HL-60 (cell line): ENCODE data around the gene SNX1.

Experiments used
- DNase-seq, 2 experiments: peaks; one replicate each; pipeline ENCODE4 v3.0.0-alpha.2; 2010 to 2020; ENCODE audit warnings: low read depth in 1 of 2, low spot score in 1 of 2
- H3K27ac ChIP-seq: fragments of 250-450 bp; sonication (Bioruptor Pico); replicated peaks from 2 replicates; pipeline ENCODE4 v1.5.1; 2020; ENCODE audit warnings: mild to moderate bottlenecking, moderate library complexity
- H3K27me3 ChIP-seq: fragments of 250-450 bp; sonication (Bioruptor Pico); 2 replicates; pipeline ENCODE4 v1.5.1; 2021; ENCODE audit warnings: mild to moderate bottlenecking, moderate library complexity; ENCODE audit not compliant: insufficient read depth, poor library complexity, severe bottlenecking
- H3K4me3 ChIP-seq: replicated peaks from 2 replicates; pipeline ENCODE4 v1.5.1; 2011; ENCODE audit warnings: mild to moderate bottlenecking, control low read depth, low read length; ENCODE audit not compliant: insufficient read depth
- CTCF ChIP-seq: IDR thresholded peaks from one replicate; pipeline ENCODE4 v1.5.1; 2011; ENCODE audit warnings: low read length, control low read depth, inconsistent platforms; ENCODE audit not compliant: insufficient read depth
- GABPA ChIP-seq: IDR thresholded peaks from 2 replicates; pipeline ENCODE4 v1.6.1; 2012; ENCODE audit warnings: low read depth
- POLR2AphosphoS5 ChIP-seq: IDR thresholded peaks from 2 replicates; pipeline ENCODE4 v1.6.1; 2012; ENCODE audit warnings: low read depth
- REST ChIP-seq: IDR thresholded peaks from 2 replicates; pipeline ENCODE4 v1.6.1; 2012; ENCODE audit warnings: low read depth; ENCODE audit not compliant: insufficient replicate concordance
- SPI1 ChIP-seq: IDR thresholded peaks from 2 replicates; pipeline ENCODE4 v1.6.1; 2012; ENCODE audit warnings: low read depth, mild to moderate bottlenecking, borderline replicate concordance

The SNX1 gene

GRCh38 chr15:64134345-64134829 lies 38.6 kb downstream of the SNX1 start:
- DNase-seq: peak in 1 of 2 experiments; percentile 90
- H3K27ac ChIP-seq: peak overlapping the region; percentile 35; the same call in 1 of the 2 replicates
- peak; percentile 78 for TF ChIP-seq POLR2AphosphoS5
- TF ChIP-seq CTCF: no peak
- H3K4me3 ChIP-seq: no peak overlapping the region
- H3K27me3 ChIP-seq: no peaks in the 10 kb centered on the region

- Histone ChIP-seq H3K4me3 (no peak overlapping the region), H3K27ac (no peak overlapping the region), H3K27me3 (no peaks in the 10 kb centered on the region)
- DNase-seq: no peak
- TF ChIP-seq REST: no peak
- no peak for TF ChIP-seq GABPA
- no peak for TF ChIP-seq SPI1
- TF ChIP-seq CTCF: no peak
- TF ChIP-seq POLR2AphosphoS5: no peak
Measured at GRCh38 chr15:64136347-64136746, 40.6 kb downstream of the SNX1 start.

GRCh38 chr15:64137226-64137833 lies 41.5 kb downstream of the SNX1 start:
- Histone ChIP-seq H3K27me3 (no peaks in the 10 kb centered on the region), H3K27ac (no peak overlapping the region), H3K4me3 (no peak overlapping the region)
- TF ChIP-seq SPI1 (no peak), REST (no peak), CTCF (no peak), GABPA (no peak), POLR2AphosphoS5 (no peak)
- no peak for DNase-seq
